HG03521 (cell line): ENCODE results near the gene HLA-DPA1.
"Not testable (repeated sequence)": the region's sequence is repeated elsewhere in the genome, so short reads cannot be mapped to it uniquely, and the experiment has no call there.

Experiments used
- ATAC-seq: cut with Tn5 transposase; IDR thresholded peaks from one replicate; pipeline ENCODE4 v1.9.1; 2021; ENCODE audit warnings: mild to moderate bottlenecking, moderate library complexity; ENCODE audit not compliant: unreplicated experiment

Gene HLA-DPA1

DNA sequence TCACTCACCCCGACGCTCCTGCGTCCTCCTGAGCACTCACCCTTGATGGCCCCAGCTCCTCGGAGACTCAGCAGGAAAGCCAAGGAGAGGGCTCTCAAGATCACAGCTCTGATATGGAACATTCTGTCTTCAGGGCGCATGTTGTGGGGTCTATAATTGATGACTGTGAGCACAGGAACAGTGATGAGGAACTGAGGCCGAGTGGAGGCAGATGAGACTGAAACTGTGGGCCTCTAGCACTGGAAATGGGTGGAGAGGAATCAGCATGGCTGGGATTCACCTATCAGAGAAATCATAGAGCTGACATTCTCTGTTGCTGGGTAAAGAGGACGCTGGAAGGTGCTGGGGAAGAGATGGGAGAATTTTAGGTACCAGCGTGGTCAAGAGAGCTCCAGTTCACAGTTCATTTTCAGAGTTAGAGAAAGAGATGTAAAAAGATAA, at the start of gene HLA-DPA1:
HLA-DPA1 (minus strand) TSS at position 219 of the 441 bp plus-strand sequence.
- peak; percentile 63 for ATAC-seq

DNA sequence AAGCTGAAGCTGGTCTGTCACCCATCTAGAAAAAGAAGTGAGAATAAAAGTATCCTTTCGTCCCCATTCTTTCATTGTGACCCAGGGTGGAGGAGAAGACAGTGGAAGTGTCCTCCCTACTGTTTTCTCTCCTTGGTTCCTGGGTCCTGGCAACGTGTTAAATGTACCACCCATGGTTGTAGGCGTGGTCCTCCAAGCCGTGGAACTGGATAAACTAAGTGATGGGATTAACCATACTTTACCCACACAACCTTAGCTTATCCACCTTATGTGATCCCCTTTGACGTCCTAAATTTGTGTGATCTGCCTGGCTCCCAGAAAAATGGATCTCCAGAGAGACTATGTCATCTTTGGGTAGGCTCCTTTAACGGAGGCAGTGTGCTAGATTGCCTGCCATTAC, 49.7 kb upstream of the HLA-DPA1 start:
- ATAC-seq, result no peak

DNA sequence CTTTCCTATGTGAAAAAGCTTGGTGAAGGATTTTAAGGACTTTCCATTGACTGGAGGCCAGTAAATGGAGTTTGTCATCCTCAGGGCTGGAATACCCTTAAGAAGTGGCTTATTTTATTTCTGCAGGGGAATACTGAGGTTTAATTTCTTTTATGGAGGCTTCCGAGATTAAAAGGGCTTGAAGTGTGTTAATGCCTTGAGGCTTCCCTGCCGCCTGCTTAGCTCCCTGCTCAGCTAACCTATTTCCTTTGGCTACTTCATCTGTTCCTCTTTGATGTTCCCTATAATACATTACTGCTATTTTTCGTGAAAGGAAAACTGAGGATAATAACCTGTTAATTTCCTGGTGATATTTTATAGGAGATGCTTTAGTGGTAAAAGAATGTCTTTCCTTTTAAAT, 46.6 kb upstream of the HLA-DPA1 start:
- ATAC-seq, result no peak

DNA sequence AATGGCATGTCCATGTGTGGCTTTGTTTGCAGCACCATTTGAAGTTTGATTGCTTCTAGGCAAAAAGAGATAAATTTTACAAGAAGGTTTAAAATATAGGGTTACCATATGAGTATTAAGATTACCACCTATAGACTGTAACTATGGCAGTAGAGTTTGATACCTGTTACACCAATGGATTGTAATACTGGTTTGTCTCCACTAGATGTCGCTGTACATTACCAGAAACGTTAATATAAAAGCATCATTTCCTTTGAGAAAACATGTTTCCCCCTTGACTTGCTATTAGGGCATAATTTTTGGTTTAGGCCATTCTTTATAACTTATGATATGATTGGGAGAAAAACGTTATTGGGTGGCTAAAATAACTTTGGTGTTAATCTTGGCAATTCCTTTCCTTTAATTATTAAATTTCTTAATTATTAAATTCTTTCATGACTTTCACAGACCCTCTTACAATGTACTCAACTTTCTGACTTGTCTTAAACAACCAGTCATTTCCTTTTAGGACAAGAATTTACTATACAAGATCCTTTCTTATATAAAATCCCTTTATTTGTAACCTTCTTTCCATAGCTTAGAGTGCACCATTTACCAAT, 45.2 kb upstream of the HLA-DPA1 start:
- ATAC-seq, result no peak

DNA sequence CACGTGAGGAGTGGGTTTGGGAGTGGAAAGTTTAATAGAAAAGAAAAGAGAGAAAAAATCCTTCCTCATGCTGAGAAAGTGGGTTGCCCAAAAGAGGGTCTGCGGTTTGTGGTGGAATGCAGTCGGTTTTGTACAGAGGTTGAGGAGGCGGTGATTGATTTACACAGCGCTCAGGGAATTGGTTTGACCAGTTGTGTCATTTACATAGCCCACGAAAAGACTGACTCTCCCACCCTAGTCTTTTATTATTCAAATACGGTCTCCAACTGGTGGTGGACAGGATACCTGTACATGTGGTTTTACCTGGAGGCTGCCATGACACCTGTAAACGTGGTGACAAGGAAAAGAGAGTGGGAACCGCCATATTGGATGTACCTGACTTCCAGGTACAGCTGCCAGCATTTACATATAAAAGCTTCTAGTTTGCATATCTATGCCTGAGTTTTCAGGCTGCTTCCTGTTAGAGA, 44.4 kb upstream of the HLA-DPA1 start:
- no peak for ATAC-seq

DNA sequence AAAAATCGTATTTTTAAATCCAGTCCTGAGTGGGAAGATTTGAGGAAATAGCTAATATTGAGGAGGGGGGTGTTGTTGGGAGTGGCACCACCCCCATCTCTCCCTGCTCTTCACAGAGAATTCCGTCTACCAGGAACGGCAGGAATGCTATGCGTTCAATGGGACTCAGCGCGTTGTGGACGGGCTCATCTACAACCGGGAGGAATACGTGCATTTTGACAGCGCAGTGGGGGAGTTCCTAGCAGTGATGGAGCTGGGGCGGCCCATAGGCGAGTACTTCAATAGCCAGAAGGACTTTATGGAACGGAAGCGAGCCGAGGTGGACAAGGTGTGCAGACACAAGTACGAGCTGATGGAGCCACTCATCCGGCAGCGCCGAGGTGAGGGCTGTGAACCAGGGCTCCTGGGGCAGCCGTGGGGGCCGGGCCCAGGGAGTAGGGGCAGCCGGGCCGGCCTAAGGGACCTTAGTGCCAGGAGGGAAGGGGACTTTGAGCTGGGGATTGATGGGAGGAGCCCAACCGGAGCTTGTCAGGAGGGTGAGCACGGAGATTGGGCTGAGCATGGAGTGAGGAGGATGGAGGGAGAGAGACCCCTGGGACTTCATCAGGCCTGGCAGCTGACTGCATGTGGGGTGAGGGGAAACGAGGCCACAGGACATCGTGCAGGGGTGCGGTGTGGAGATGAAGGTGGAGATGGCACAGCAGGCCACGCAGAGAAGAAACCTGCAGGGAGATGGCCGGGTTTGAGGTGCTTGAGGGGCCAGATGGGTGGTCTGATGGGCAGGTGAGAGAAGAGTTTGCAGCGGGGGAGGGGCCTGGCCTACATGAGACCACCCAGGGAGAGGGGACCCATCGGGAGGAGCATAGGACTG, 43.6 kb upstream of the HLA-DPA1 start:
- no peak for ATAC-seq

DNA sequence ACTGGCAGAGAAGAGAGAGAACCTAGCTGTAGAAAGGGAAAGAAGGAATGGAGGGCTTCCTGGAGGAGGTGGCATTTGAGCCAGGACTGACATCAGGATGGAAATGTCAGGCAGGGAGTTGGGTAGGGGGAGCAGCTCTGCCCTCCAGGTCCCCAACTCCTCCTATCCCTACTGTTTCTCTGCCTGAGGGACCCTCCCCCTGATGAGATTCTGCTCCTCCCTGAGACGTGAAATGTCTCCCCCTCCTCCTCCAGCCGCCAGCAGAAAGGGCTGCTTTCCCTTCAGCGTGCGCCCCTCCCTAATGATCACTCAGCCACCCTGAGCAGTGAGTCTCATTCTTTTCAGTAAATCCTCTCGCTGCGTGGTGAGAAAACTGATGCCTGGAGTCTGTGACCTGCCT, 43.0 kb upstream of the HLA-DPA1 start:
- ATAC-seq, result no peak

DNA sequence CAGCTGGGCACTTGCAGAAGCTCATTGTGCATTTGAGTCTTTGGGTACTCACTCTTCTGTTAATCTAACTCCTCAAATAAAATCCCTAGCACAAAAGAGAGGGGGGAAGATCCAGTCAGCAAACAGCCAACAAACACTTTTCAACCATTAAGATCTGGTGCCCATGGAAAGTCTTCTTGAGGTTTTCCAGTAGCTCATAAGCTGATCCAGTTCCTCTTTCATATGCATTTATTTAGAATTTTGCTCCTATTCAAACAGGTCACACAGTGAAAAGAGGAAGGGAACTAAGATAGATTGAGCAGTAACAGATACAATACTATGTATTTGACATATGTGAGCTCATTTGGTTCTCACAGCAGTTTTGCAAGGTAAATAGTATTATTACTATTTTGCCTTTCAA, 41.0 kb upstream of the HLA-DPA1 start:
- no peak for ATAC-seq

DNA sequence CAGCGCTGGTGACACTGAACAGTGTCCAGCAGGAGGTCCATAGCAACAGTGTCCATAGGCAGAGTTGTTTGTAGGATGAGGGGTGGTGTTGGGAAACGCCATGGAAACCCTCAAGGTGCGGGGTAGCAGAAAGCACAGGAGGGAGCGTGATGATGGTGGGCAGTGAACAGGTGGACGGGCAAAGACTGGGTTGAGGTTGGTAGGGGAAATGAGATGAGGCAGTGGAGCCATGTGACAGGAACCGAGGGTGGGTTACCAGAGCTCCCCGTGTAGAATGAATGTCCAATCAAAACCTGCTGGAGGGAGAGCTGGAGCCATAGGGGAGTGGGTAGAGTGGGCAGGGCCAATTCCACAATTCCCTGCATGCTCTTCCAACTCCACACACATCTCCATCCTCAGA, 40.3 kb upstream of the HLA-DPA1 start:
- ATAC-seq, result no peak

DNA sequence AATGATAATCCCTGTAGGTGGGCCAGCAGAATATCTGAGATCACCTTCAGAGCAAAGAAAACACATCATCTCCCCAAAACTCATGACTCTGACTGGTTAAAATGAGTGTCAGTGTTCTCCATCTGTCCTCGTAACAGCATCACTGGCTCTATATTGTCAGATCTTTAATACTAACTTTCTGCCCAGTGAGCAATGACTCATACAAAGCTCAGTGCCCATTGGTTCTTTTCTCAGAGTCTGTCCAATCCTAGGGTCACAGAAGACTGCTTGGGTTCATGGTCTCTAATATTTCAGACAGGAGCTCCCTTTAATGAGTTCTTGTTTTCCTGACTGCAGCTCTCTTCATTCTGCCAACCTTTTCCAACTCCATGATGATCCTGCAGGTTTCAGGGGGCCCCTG, 38.7 kb upstream of the HLA-DPA1 start:
- peak; percentile 81 for ATAC-seq

DNA sequence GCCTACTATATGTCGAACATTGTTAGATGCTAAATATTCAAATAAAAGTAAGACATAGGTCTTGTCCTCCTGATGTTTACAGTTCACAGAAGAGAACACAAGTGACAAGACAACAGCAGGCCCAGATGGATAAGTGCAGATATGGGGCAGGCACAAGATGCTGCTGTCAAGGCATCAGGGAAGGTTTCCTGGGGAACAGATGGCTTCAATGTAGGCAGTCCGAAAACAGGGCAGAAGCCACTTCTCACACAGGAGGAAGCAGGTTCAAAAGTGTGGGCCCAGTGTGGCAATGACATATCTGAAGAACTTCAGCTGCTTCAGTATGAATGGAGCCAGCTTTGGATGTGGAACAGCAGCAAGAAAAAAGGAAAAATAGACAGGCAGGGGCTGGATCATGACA, 34.9 kb upstream of the HLA-DPA1 start:
- ATAC-seq, result no peak

DNA sequence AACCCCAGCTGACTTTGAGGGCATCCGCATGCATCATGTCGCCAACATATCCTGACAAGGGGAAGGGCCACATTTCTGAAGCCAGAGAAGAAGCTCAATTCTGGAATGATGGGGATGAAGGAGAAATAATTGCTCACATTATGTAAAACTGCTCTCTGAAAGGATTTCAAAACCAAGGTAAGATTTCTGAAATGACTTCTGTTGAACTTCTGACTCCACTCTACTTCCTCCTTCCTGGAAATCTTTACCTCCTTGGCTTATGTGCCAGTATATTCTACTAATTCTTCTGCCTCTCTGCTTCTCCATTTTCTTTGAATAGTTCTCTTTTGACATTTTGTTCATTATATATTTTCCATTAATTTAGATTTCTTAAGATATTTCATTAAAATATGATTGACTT, 34.2 kb upstream of the HLA-DPA1 start:
- ATAC-seq, result no peak

DNA sequence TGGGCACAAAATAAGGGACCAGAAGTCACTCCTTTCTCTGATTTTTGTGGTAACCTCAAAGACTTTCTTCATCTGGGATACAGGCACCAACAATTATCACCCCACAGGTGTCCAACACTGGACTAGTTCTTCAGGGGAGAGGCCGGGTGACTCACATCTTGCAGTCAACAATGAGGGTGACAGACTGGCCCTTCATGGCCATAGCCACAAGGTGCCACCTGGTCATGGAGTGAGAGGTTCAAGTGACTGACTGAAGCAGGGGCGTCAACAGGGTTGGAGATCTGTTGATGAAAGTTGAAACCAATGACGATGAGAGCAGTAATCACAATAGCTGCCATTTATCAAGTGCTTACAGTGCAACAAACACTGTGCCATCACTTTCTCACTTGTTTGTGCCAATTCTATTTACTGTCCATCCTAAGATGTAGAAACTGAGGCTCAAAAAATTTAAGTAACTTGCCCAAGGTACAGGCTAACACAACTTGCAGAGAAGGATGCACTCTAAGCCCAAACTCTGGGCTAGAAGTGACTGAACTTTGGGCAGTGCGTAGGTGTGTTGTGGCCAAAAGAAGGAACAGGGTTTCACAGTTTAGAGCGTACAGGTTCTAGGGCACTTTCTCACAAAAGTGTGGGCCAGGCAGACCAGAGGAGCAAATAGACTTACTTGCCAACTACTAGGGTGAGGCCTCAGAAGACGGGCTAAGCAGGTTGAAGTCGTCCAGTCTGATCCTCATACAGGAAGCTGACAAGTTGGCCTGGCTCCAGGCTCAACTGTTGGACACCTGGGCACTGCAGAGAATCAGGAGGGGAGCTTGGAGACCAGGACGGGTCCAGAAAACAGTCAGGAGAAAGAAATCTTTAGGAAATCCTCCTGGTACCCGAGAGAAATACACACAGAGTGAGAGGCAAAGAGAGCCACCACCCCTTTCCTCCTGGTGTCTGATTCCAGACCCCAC, 32.7 kb upstream of the HLA-DPA1 start:
- ATAC-seq, result no peak

DNA sequence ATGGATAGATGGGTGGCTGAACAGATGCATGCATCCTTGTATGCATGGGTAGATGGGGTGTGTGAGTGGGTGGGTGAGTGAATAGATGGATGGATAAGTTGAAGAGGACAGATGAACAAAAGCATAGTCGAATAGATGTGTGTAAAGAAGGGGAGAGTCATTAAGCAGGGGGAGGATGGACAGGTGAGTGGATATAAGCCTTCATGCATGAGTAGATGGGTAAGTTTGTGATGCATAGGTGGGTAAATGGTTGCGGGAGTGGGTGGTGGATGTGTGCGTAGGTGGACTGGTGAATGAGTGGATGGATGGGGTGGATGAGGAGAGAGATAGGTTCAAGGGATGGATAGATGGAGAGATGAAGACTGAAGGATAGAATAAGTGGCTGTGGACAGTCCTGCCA, 31.9 kb upstream of the HLA-DPA1 start:
- ATAC-seq, result no peak

DNA sequence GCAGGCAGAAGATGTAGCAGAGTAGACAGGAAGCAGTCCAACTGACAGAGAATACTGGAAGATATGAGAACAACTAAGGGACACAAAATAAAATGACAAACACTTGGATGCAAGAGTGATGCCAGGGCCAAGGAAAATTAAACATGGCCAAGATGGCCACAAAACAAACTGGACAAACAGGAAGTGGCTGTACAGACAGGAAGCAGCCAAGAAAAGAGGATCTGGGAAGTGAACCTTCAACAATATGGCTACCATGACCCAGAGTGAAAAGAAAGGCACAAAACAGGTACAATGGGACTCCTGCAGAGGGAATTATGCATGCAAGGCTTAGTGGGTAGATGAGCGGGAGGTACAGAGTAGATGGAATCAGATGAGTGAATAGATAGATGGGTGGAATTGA, 31.4 kb upstream of the HLA-DPA1 start:
- no peak for ATAC-seq

DNA sequence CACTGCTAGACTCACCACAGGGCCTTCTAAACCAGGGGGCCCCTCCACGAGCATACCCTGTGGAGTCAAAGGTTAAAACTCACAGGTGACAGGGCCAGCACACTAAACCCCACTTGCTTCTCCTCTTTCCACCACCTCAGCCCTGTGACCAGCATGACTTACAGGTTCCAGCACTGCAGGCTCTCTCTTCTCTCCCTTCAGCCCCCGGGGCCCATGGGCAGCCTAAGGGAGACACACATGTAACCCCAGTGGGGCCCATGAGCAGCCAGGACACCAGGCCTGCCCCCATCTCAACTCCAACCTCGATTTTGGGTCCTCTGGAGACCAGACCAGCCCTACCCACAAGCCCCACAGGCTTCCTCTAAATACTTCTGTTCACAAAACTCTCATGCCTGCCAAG, 30.3 kb upstream of the HLA-DPA1 start:
- no peak for ATAC-seq

DNA sequence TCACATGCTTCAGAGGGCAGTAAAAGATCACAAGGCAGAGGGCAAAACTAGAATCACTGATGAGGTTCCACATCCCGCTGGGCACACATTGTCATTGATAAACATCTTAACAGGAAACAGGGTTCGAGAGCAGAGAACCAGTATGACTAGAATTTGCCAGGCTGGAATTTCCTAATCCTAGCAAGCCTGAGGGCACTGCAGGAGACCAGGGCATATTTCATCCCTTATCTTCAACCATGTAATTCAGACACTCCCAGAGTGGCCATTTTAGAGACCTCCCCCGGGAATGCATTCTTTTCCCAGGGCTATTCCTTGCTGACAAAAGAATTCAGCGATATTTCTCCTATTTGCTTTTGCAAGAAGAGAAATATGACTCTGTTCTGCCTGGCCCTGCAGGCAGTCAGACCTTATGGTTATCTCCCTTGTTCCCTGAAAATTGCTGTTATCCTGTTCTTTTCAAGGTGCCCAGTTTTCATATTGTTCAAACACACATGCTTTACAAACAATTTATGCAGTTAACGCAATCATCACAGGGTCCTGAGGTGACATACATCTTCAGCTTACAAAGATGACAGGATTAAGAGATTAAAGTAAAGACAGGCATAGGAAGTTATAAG, 27.8 kb upstream of the HLA-DPA1 start:
- not testable (repeated sequence) for ATAC-seq

DNA sequence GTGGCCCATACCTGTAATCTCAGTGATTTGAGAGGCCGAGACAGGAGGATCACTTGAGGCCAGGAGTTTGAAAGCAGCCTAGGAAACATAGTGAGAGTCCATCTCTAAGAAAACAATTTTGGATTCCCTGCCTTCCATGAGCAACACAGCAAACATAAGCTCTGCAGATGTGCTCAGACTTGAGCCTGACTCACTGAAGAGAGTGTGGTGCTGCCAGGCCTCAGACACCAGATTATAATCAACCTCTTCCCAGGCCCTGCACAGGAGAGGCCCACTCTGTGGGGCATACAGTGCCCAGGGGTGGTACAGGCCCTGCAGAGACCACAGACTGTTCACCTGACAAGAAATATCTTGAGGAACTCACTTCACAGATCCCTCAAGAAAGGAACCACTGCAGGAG, 22.2 kb upstream of the HLA-DPA1 start:
- ATAC-seq, result no peak

DNA sequence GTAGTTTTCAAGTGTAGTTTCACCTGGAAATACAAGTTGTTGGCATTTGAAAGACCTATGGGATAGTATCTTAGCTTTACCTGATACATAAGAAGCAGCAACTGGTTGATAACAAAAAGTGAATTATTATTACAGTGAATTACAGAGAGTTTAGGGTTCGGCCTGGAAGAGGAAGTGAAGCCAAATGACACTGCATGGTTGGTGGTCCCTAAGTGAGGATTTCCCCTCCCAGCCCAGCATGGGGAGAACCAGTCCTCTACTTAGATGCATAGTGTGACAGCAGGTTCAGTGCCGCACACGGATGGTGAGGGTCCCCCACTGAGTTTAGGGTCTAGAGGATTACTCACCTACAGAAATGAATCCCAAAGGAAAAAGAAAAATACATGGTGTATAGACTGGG, 20.4 kb upstream of the HLA-DPA1 start:
- ATAC-seq, result no peak

DNA sequence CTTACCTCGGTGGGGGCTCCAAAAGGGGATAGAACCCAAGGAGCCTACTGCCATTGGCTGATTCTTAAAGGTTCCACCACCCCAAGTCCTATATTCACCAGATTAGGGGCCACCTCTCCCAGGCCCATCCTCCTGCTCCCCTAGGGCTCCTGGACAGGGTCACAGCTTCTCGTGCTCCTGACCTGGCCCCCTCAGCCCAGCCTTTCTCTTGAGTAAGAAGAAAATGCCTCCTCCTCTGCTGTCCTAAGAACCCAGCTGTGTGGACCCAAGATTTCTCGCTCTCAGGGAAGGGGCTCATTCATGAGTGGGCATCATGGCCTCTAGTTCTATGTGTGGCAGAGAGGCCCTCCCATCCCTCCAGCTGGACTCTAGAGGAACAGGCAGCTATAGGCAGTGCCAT, 18.9 kb upstream of the HLA-DPA1 start:
- no peak for ATAC-seq

DNA sequence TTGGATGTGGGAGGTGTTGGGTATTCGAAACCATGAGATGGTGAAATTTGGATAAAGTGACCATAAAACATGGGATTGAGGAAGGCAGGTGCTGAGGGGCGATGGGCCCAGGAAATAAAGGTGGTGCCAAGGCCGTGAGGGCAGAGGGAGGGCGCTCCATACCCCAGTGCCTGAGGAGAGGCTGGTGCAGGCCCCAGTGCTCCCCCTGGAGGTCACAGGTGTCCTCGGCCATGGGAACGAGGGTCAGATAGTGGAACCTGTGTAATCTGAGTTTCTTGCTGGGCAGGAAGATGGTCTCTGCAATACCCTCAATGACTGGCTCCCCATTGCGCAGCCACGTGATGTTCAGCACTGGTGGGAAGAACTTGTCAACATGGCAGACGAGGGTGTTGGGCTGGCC, 18.5 kb upstream of the HLA-DPA1 start:
- ATAC-seq, result no peak
